Caco-2 (cell line): Measurements from ENCODE around the gene RALGAPA2. TPM values are rescaled to one million over a fixed set of nuclear protein-coding genes. Genes with fewer than 3 reads are reported as not detected.

Source experiments
- Bru-seq: library from RNA; stranded (reverse); fragments of 400-500 nt; gene quantifications from one replicate; lab custom pipeline; 2021; lab: Mats Ljungman, UMichigan
- BruChase-seq, 2 experiments: library from RNA; stranded (reverse); fragments of 400-500 nt; gene quantifications; one replicate each; lab custom pipeline; 2021; lab: Mats Ljungman, UMichigan
- BruUV-seq: library from RNA; stranded (reverse); fragments of 400-500 nt; replicated peaks from 2 replicates; lab custom pipeline; 2021; lab: Mats Ljungman, UMichigan
- CTCF ChIA-PET: fragments of 300-600 bp; sonication (Branson Sonifier 250); formaldehyde crosslinking; loops from one replicate; lab custom pipeline; 2022; ENCODE audit warnings: antibody characterized with exemption; lab: Charles Lee
- POLR2A ChIA-PET: fragments of 300-600 bp; sonication (Branson Sonifier 250); formaldehyde crosslinking; loops from one replicate; lab custom pipeline; 2022; ENCODE audit warnings: antibody characterized with exemption; lab: Charles Lee
- DNase-seq, 2 experiments: peaks; one replicate each; pipeline versions ENCODE4 v3.0.0 to v3.0.0-alpha.2; 2020 to 2022
- H3K27me3 ChIP-seq: replicated peaks from 2 replicates; pipeline ENCODE4 v1.6.0; 2011; ENCODE audit warnings: low read length; ENCODE audit not compliant: control insufficient read depth, insufficient read depth
- H3K36me3 ChIP-seq: 2 replicates; pipeline ENCODE4 v1.5.1; 2011; ENCODE audit warnings: low read length; ENCODE audit not compliant: control insufficient read depth, insufficient read depth
- H3K4me1 ChIP-seq: fragments of 250-450 bp; sonication (Bioruptor Pico); 2 replicates; pipeline ENCODE4 v1.5.1; 2020; ENCODE audit warnings: mild to moderate bottlenecking
- H3K4me3 ChIP-seq: 2 replicates; pipeline ENCODE4 v1.5.1; 2011; ENCODE audit warnings: low read depth, mild to moderate bottlenecking, control low read depth, low read length
- H3K9me3 ChIP-seq: fragments of 250-450 bp; sonication (Bioruptor Pico); 2 replicates; pipeline ENCODE4 v1.5.1; 2020; ENCODE audit warnings: mild to moderate bottlenecking, moderate library complexity
- H3K27ac Mint-ChIP-seq: one replicate; pipeline ENCODE4 v1.8.0; 2022; ENCODE audit warnings: mixed read lengths; ENCODE audit not compliant: unreplicated experiment
- H3K27me3 Mint-ChIP-seq: one replicate; pipeline ENCODE4 v1.8.0; 2022; ENCODE audit warnings: mixed read lengths; ENCODE audit not compliant: insufficient read depth, unreplicated experiment
- H3K36me3 Mint-ChIP-seq: one replicate; pipeline ENCODE4 v1.8.0; 2022; ENCODE audit warnings: mild to moderate bottlenecking, mixed read lengths; ENCODE audit not compliant: insufficient read depth, unreplicated experiment
- H3K4me1 Mint-ChIP-seq: one replicate; pipeline ENCODE4 v1.8.0; 2022; ENCODE audit warnings: low read depth, mixed read lengths; ENCODE audit not compliant: unreplicated experiment
- H3K4me3 Mint-ChIP-seq: one replicate; pipeline ENCODE4 v1.8.0; 2022; ENCODE audit warnings: mild to moderate bottlenecking, moderate library complexity, mixed read lengths; ENCODE audit not compliant: unreplicated experiment
- H3K9me3 Mint-ChIP-seq: one replicate; pipeline ENCODE4 v1.8.0; 2022; ENCODE audit warnings: mixed read lengths; ENCODE audit not compliant: unreplicated experiment
- CTCF ChIP-seq, 2 experiments: fragments of 200-600 bp in 1 of 2; IDR thresholded peaks; 1 replicate in 1 of 2; 2 replicates in 1 of 2; pipeline versions ENCODE4 v1.5.1 to v1.8.0; 2011 to 2022; ENCODE audit warnings: antibody characterized with exemption in 1 of 2, control low read depth in 1 of 2, inconsistent platforms in 1 of 2, low read depth in 1 of 2, low read length in 1 of 2, mild to moderate bottlenecking in 1 of 2, moderate library complexity in 1 of 2; ENCODE audit not compliant: insufficient read depth in 1 of 2, severe bottlenecking in 1 of 2, unreplicated experiment in 1 of 2
- intact Hi-C: fragments of 100-400 bp; cut with micrococcal nuclease; formaldehyde crosslinking; loops from one replicate; pipeline ENCODE4 v1.10.0; 2022; ENCODE audit not compliant: unreplicated experiment
- long read RNA-seq: library from polyadenylated mRNA; stranded (forward); transcript quantifications from one replicate; pipeline ENCODE4 v2.0.0, GENCODE V29; 2022
- total RNA-seq: library from RNA; stranded (reverse); gene quantifications from 2 replicates; pipeline ENCODE4 v1.2.3, GENCODE V29; 2022

The RALGAPA2 gene
- 17.3 and 19.1 TPM in 2 replicates for total RNA-seq
- percentile 71 among the genes with signal in this experiment for Bru-seq, nascent RNA
- BruChase-seq, experiment 1, labeled RNA remaining after a 2-hour chase, result percentile 68 among the genes with signal in this experiment
- BruChase-seq, experiment 2, labeled RNA remaining after a 6-hour chase, result percentile 61 among the genes with signal in this experiment
- long read RNA-seq, partial matches to known transcripts, result 3 of 8 reads
- long read RNA-seq, other reads (novel, unspliced or antisense), result 5 of 8 reads

GRCh38 chr20:20712474-20713243, at the start of gene RALGAPA2:
Gene RALGAPA2 (minus strand): TSS chr20:20712644. CDS start chr20:20712480, 164 bp downstream.
- no peaks in the 10 kb centered on the region for H3K9me3 Mint-ChIP-seq
- intact Hi-C loops, result loop anchor here (2.0 kb wide), 1 partner anchor 48 kb away; no protein-coding TSS in a partner anchor
- POLR2A ChIA-PET, result interaction anchor here (0.6 kb wide), 2 partner anchors 23 to 26 kb away, joined by 3 to 12 read pairs; no protein-coding TSS in a partner anchor

DNA sequence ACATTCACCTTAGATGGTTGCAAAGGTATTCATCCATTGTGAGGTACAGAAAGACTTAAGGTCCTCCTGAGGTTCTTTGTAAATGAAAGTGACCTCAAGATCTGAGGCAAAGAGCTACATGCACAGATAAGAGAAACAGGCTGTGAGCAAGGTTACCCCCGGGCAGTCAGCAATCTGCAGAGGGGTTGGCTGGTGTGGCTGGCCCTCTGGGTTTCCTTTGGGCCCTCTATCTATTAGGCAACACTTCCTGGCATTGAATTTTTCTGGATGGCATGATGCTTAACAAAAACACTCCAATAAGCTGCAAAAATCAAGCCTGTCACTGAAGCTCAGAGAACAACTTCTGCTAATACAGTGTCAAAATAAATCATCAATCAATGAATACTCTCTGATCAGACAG, 48.9 kb upstream of the RALGAPA2 start:
- H3K4me3 ChIP-seq, result no peak overlapping the region
- H3K4me3 Mint-ChIP-seq, result no peak overlapping the region
- H3K36me3 Mint-ChIP-seq, result no peaks in the 10 kb centered on the region
- no peaks in the 10 kb centered on the region for H3K4me1 Mint-ChIP-seq
- no peaks in the 10 kb centered on the region for H3K9me3 Mint-ChIP-seq
- TF ChIP-seq CTCF (IDR thresholded peaks at IDR 0.05; ENCODE audit: insufficient read depth in 1 of 2, low read depth in 1 of 2, low read length in 1 of 2, severe bottlenecking in 1 of 2, unreplicated experiment in 1 of 2), result no peak
- intact Hi-C loops, result no loop called here
- no peaks in the 10 kb centered on the region for H3K27me3 ChIP-seq
- no peaks in the 10 kb centered on the region for H3K4me1 ChIP-seq
- no peak for DNase-seq
- H3K36me3 ChIP-seq, result no peaks in the 10 kb centered on the region
- no peaks in the 10 kb centered on the region for H3K9me3 ChIP-seq
- ChIA-PET CTCF (no interaction called here), POLR2A (no interaction called here)
- H3K27ac Mint-ChIP-seq, result no peak overlapping the region
- H3K27me3 Mint-ChIP-seq, result no peaks in the 10 kb centered on the region
- BruUV-seq, result no TSS peak

More at GRCh38 chr20:20712474-20713243, at the start of gene RALGAPA2:
- no TSS peak for BruUV-seq
- Histone ChIP-seq H3K36me3 (no peaks in the 10 kb centered on the region), H3K4me3 (peak within 1 kb of the TSS; percentile 75), H3K4me1 (peaks cover 15% of the 10 kb centered on the region; the same call in 1 of the 2 replicates), H3K9me3 (no peaks in the 10 kb centered on the region), H3K27me3 (no peaks in the 10 kb centered on the region)
- peaks cover 13% of the 10 kb centered on the region for H3K36me3 Mint-ChIP-seq
- peak within 1 kb of the TSS; percentile 86 for H3K4me3 Mint-ChIP-seq
- DNase-seq, result peak; percentile 97 to 99
- CTCF ChIA-PET, result interaction anchor here (0.6 to 1.1 kb wide), 6 partner anchors 9 to 792 kb away, joined by 3 to 11 read pairs (median 3); no protein-coding TSS in a partner anchor
- H3K27ac Mint-ChIP-seq, result peak within 1 kb of the TSS; percentile 86
- no peak for TF ChIP-seq CTCF (IDR thresholded peaks at IDR 0.05; ENCODE audit: insufficient read depth in 1 of 2, low read depth in 1 of 2, low read length in 1 of 2, severe bottlenecking in 1 of 2, unreplicated experiment in 1 of 2)
- H3K27me3 Mint-ChIP-seq, result no peaks in the 10 kb centered on the region
- no peaks in the 10 kb centered on the region for H3K4me1 Mint-ChIP-seq

DNA sequence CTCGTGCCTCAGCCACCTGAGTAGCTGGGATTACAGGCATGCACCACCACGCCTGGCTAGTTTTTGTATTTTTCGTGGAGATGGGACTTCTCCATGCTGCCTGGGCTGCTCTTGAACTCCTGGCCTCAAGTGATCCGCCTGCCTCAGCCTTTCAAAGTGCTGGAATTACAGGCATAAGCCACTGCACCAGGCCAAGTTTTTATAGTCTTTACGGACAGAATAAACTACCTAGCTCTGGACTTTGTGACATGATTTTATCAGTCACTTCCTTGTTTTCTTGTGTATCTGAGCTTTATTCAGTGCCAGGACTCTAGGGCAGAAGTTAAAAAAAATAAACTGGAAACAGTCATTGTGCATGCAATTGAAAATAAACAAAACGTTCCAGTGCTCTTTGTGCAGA, 46.7 kb upstream of the RALGAPA2 start:
- Mint-ChIP-seq H3K27ac (no peak overlapping the region), H3K9me3 (no peaks in the 10 kb centered on the region), H3K36me3 (no peaks in the 10 kb centered on the region), H3K4me1 (no peaks in the 10 kb centered on the region), H3K4me3 (no peak overlapping the region), H3K27me3 (peaks cover 8% of the 10 kb centered on the region)
- H3K9me3 ChIP-seq, result no peaks in the 10 kb centered on the region
- no peak for DNase-seq
- H3K36me3 ChIP-seq, result no peaks in the 10 kb centered on the region
- no peak overlapping the region for H3K4me3 ChIP-seq
- H3K27me3 ChIP-seq, result no peaks in the 10 kb centered on the region
- no peak for TF ChIP-seq CTCF (IDR thresholded peaks at IDR 0.05; ENCODE audit: insufficient read depth in 1 of 2, low read depth in 1 of 2, low read length in 1 of 2, severe bottlenecking in 1 of 2, unreplicated experiment in 1 of 2)
- intact Hi-C loops, result no loop called here
- no TSS peak for BruUV-seq
- CTCF ChIA-PET, result interaction anchor here (1.0 kb wide), 1 partner anchor 9 kb away, joined by 4 read pairs; no protein-coding TSS in a partner anchor
- H3K4me1 ChIP-seq, result no peaks in the 10 kb centered on the region
- POLR2A ChIA-PET, result no interaction called here
